ENCODE data around the gene SLC25A44.
A peak's percentile ranks its signal among the peaks of the same experiment; 100 is the strongest.

The SLC25A44 gene

DNA sequence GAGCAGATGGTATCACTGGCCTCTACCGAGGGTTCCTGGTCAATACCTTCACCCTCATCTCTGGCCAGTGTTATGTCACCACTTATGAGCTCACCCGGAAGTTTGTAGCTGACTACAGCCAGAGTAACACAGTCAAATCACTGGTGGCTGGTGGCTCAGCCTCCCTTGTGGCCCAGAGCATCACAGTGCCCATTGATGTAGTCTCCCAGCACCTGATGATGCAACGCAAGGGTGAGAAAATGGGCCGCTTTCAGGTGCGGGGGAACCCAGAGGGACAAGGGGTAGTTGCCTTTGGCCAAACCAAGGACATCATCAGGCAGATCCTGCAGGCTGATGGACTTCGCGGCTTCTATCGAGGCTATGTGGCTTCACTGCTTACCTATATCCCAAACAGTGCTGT, 6.1 kb downstream of the SLC25A44 start:
- no peak for DNase-seq (ENCODE audit: extremely low spot score)
- ChIA-PET CTCF (interaction anchor here (1.0 to 4.5 kb wide), 11 partner anchors 9 to 134 kb away, joined by 3 to 27 read pairs (median 4); no protein-coding TSS in a partner anchor), POLR2A (interaction anchor here (2.7 kb wide), 1 partner anchor 12 kb away, joined by 12 read pairs; the partner anchor contains the start of gene PMF1)
- no peak for TF ChIP-seq CTCF (IDR thresholded peaks at IDR 0.05; ENCODE audit: control extremely low read depth, extremely low read depth, low read depth, missing control alignments)

DNA sequence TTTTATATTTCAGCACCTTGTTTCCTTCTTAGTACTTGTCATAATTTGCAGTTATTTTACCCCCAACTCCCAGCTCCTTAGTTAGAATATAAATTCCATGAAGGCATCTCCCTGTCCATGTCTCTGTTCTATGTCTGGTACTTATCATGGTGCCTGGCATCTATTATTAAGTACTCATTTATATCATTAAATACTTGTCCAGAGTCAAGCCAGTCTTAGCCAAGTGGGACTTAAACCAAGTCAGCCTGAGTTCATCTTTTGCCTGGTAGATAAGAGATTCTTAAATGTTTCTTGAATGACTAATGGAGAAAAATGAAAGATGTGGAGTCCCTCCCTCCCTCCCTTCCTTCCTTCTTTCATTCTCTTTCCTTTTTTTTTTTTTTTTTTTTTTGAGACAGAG, 9.4 kb downstream of the SLC25A44 start:
- POLR2A ChIA-PET = no interaction called here
- CTCF ChIA-PET = interaction anchor here (1.4 to 3.2 kb wide), 3 partner anchors 9 to 106 kb away, joined by 4 to 14 read pairs (median 5); partner anchors contain the start of gene PMF1
- no peak for TF ChIP-seq CTCF (IDR thresholded peaks at IDR 0.05; ENCODE audit: control extremely low read depth, extremely low read depth, low read depth, missing control alignments)
- DNase-seq (ENCODE audit: extremely low spot score) = no peak

DNA sequence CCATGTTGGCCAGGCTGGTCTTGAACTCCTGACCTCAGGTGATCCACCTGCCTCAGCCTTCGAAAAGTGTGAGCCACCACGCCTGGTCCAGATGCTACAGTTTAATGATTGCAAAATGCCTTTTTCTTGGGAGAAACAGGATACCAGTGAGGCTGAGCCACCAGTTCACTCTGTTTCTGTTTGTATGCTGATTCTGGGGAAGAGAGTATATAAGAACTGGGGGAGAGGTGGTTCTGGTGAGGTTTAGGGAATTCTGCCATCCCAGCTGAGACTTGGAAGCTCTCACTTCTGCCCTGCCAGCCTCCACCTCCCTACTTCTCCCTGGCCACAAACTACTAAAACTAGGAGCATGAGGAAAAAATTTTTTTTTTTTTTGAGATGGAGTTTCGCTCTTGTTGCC, 10.8 kb downstream of the SLC25A44 start:
- no peak for TF ChIP-seq CTCF (IDR thresholded peaks at IDR 0.05; ENCODE audit: control extremely low read depth, extremely low read depth, low read depth, missing control alignments)
- CTCF ChIA-PET = interaction anchor here (1.2 to 1.8 kb wide), 2 partner anchors 13 to 20 kb away, joined by 4 to 8 read pairs; no protein-coding TSS in a partner anchor
- POLR2A ChIA-PET = no interaction called here
- DNase-seq (ENCODE audit: extremely low spot score) = no peak

DNA sequence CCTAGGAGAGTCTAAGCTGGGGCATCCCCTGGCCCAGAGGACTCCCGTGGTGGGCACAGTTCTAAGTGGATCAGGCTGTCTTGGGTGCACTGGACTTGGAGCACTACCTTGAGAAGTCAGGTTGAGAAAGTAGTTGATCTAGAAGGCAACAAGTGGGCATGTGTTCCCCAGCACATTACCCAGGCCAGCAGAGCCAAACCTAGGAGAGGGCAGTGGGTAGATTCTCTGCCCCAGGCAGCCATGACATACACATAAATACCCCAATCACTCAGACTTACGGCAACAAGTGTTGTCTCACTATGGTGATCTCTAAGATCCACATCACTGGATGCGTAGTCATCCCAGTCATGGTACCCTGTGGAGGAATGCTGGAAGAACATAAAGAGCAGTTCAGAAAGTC, 17.3 kb downstream of the SLC25A44 start:
- DNase-seq (ENCODE audit: extremely low spot score) = no peak
- ChIA-PET POLR2A (no interaction called here), CTCF (interaction anchor here (1.0 to 2.4 kb wide), 4 partner anchors 9 to 15 kb away, joined by 4 to 14 read pairs (median 12); no protein-coding TSS in a partner anchor)
- TF ChIP-seq CTCF (IDR thresholded peaks at IDR 0.05; ENCODE audit: control extremely low read depth, extremely low read depth, low read depth, missing control alignments) = no peak

GRCh38 chr1:156212130-156212529, 18.2 kb downstream of the SLC25A44 start:
- CTCF ChIA-PET = interaction anchor here (1.0 to 4.8 kb wide), 7 partner anchors 10 to 40 kb away, joined by 3 to 63 read pairs (median 4); partner anchors contain the start of gene SLC25A44
- DNase-seq (ENCODE audit: extremely low spot score) = no peak
- POLR2A ChIA-PET = interaction anchor here (1.0 to 2.1 kb wide), 6 partner anchors 13 to 94 kb away, joined by 3 to 12 read pairs (median 7); partner anchors contain the start of gene SLC25A44
- TF ChIP-seq CTCF (IDR thresholded peaks at IDR 0.05; ENCODE audit: control extremely low read depth, extremely low read depth, low read depth, missing control alignments) = no peak

GRCh38 chr1:156212833-156213643, 19.1 kb downstream of the SLC25A44 start, which contains the start of gene PMF1:
PMF1 (plus strand) TSS chr1:156213007; CDS start chr1:156213016, 9 bp downstream.
- peak; percentile 99 for DNase-seq (ENCODE audit: extremely low spot score)
- ChIA-PET CTCF (interaction anchor here (0.7 to 4.8 kb wide), 14 partner anchors 9 to 121 kb away, joined by 3 to 63 read pairs (median 4); partner anchors contain the start of gene SLC25A44), POLR2A (interaction anchor here (0.5 to 2.1 kb wide), 12 partner anchors 11 to 116 kb away, joined by 3 to 12 read pairs (median 6); partner anchors contain the start of gene SLC25A44)
- no peak for TF ChIP-seq CTCF (IDR thresholded peaks at IDR 0.05; ENCODE audit: control extremely low read depth, extremely low read depth, low read depth, missing control alignments)

Data from GM10248 (cell line).